Measurements from ENCODE around the gene ASB4.
"Not testable (repeated sequence)": the region's sequence is repeated elsewhere in the genome, so short reads cannot be mapped to it uniquely, and the experiment has no call there.

The ASB4 gene

GRCh38 chr7:95479992-95480624 is 5.6 kb upstream of the ASB4 start:
- DNase-seq, result no peak

- no peak for DNase-seq
Observed at GRCh38 chr7:95481271-95482165, 4.2 kb upstream of the ASB4 start.

GRCh38 chr7:95482424-95482823 is 3.3 kb upstream of the ASB4 start:
- no peak for DNase-seq

GRCh38 chr7:95490231-95490762 is 4.6 kb downstream of the ASB4 start:
- no peak for DNase-seq

- DNase-seq, result no peak
Observed at GRCh38 chr7:95491201-95491600, 5.5 kb downstream of the ASB4 start.

- peak; percentile 84 for DNase-seq
Observed at GRCh38 chr7:95491634-95492314, 6.0 kb downstream of the ASB4 start.

- no peak for DNase-seq
Observed at GRCh38 chr7:95493247-95493646, 7.5 kb downstream of the ASB4 start.

- DNase-seq, result no peak
Observed at GRCh38 chr7:95493844-95494243, 8.1 kb downstream of the ASB4 start.

- peak; percentile 17 for DNase-seq
Observed at GRCh38 chr7:95501261-95501832, 15.6 kb downstream of the ASB4 start.

- no peak for DNase-seq
Observed at GRCh38 chr7:95502403-95502802, 16.7 kb downstream of the ASB4 start.

- DNase-seq, result no peak
Observed at GRCh38 chr7:95503271-95504131, 17.8 kb downstream of the ASB4 start.

GRCh38 chr7:95504132-95504588 is 18.4 kb downstream of the ASB4 start:
- not testable (repeated sequence) for DNase-seq

GRCh38 chr7:95508780-95509179 is 23.0 kb downstream of the ASB4 start:
- DNase-seq, result no peak

- DNase-seq, result peak; percentile 36
Observed at GRCh38 chr7:95509199-95509598, 23.5 kb downstream of the ASB4 start.

- peak; percentile 69 for DNase-seq
Observed at GRCh38 chr7:95511716-95512260, 26.0 kb downstream of the ASB4 start.

- no peak for DNase-seq
Observed at GRCh38 chr7:95517458-95517857, 31.7 kb downstream of the ASB4 start.

- DNase-seq, result no peak
Observed at GRCh38 chr7:95517870-95518269, 32.1 kb downstream of the ASB4 start.

GRCh38 chr7:95520136-95520535 is 34.4 kb downstream of the ASB4 start:
- no peak for DNase-seq

- no peak for DNase-seq
Observed at GRCh38 chr7:95525503-95525902, 39.8 kb downstream of the ASB4 start.

- DNase-seq, result no peak
Observed at GRCh38 chr7:95526128-95526738, 40.5 kb downstream of the ASB4 start.
